KBM-7 (cell line): Measurements from ENCODE around the gene METTL5.
A peak's percentile ranks its signal among the peaks of the same experiment; 100 is the strongest.
"Not testable (repeated sequence)": the region's sequence is repeated elsewhere in the genome, so short reads cannot be mapped to it uniquely, and the experiment has no call there.

Experiments
- DNase-seq: peaks from one replicate; pipeline ENCODE4 v3.0.0-alpha.2; 2015
- in situ Hi-C: fragments of 300-500 bp; cut with MboI; formaldehyde crosslinking; loops from 2 replicates; pipeline ENCODE4 v1.14.3; 2020; ENCODE audit warnings: low sequenced_read_pairs, low pct_unique_long_range_greater_than_20kb, mixed read lengths

METTL5 gene

DNA sequence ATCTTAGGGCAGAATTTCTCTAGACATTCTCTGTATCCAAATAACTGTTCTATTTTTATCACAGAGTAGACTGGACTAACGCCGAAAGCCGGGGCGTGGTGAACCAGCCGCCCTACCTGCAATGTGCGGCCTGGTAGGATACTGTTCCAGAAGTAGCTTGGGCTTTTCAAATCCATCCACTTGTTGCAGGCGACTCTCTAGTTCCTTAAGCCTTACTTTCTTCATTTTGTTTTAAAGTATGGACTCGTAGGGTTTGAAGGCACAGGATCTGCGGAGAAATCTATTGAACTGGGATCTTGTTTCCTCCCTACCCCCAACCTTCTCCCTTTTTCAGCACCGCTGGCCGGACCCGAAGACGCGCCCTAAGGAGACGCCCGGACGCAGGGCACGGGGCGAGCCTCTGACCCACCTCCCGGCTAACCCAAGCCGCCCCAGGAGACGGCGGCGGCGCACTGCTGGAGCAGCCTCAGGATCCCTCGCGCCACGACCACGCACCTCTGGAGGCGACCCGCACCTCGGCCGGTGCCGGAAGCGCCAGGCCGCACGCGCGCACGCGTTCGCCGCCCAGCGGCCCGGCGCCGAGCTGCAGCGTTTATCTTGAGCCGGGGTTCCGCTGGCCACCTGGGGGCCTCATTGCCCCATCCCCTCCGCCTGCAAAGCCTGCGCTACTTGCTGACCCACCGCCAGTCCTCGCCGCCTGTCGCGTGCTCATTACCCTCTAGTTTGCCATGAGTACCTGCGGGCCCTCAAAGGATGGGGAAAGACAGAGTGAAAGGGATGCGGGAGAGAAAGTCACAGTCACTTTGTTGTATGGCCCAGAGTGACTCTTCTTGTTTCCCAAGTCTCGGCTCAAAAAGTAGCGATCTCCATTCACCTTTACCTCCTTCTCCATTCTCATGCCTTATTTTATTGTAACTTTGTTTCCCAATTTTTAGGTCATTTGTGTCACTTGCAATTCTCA, at the start of gene METTL5:
METTL5 (minus strand) TSS at position 533 of the 961 bp plus-strand sequence; CDS start at position 225, 308 bp downstream.
- peak; percentile 89 for DNase-seq
- in situ Hi-C loops = no loop called here

DNA sequence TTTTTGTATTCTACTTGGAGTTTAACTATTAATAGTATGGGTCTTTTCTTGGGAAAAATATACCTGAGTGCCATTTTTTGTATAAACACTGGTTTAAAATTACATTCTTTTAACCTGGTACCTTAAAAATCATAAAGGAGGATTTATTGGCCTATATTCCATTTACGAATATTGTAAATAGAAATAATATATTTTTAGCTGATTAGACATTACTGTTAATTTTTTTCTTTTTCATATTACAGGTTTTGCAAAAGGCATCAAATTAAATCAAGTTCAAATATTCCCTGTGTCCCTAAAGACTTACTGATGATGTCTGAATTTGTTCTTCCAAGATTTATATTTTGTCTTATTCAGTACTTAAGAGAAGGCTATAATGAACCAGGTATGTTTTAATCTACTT, 47.3 kb upstream of the METTL5 start:
- no peak for DNase-seq
- in situ Hi-C loops = no loop called here

DNA sequence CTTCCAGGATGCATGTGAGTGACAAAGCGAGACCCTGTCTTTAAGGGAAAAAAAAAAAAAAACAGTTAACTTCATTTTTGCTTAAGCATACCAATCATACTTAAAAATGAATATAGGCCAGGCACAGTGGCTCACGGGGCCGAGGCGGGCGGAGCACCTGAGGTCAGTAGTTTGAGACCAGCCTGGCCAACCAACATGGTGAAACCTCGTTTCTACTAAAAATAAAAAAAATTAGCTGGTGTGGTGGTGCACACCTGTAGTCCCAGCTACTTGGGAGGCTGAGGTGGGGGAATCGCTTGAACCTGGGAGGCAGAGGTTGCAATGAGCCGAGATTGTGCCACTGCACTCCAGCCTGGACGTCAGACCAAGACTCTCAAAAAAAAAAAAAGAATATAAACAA, 46.7 kb upstream of the METTL5 start:
- in situ Hi-C loops, DNase-seq: not testable (repeated sequence)

DNA sequence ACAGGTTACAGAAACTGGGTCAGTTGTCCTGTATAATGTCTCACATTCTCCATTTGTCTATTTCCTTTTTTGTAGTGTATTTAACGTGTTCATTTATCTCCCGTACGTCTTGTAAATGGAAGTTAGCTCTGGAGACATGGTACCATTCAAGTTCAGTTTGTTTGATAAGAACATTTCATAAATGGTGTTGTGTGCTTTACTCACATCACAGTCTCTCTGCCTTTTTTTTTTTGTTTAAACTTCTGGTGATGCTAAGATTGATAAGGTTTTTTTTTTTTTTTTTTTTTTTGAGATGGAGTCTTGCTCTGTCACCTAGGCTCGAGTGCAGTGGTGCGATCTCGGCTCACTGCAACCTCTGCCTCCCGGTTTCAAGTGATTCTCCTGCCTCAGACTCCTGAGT, 44.2 kb upstream of the METTL5 start:
- in situ Hi-C loops = no loop called here
- no peak for DNase-seq

DNA sequence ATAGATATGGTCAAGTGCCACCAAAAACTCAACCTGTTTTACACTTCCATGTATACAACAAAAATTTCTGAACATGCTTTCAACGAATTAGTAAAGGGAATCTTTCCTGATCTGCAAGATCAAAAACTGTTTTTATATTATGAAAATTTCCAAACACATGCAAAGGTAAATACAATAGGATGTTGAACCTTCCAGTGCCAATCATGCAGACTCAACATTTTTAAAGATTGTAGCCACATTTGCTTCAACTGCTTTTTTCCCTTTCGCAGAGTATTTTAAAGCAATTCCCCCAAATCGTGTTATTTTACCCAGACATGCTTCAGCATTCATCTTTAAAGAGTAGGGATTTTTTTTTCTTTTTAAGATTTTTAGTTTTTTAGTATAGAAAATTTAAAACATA, 42.9 kb upstream of the METTL5 start:
- in situ Hi-C loops = no loop called here
- DNase-seq = no peak

DNA sequence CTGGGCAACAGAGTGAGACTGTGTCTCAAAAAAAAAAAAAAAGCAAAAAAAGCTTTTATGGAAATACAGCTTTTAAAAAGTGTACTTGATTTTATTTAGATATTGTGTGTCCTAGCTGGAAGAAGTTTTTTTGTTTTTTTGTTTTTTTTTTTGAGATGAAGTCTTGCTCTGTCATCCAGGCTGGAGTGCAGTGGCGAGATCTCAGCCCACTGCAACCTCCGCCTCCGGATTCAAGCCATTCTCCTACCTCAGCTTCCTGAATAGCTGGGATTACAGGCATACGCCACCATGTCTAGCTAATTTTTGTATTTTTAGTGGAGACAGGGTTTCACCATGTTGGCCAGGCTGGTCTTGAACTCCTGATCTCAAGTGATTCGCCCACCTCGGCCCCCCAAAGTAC, 41.5 kb upstream of the METTL5 start:
- DNase-seq, in situ Hi-C loops: not testable (repeated sequence)

DNA sequence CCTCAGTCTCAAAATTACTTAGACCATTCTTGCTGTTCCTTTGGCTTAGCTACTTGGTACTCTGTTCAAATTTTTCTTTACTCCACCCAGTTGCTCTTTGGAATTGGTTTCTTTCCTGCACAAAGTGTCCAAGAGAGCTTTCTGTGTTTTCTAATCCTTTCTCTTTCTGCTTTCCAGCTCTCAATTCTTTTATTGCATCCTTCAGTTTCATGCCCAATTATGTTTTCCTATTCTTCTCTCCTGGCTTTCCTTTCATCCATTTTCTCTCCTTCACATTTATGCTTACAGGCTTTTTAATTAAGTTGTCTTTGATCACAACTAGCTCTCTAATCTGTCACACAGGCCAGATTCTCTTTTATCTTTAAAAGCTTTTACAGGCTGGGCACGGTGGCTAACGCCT, 40.8 kb upstream of the METTL5 start:
- no peak for DNase-seq
- in situ Hi-C loops = no loop called here

DNA sequence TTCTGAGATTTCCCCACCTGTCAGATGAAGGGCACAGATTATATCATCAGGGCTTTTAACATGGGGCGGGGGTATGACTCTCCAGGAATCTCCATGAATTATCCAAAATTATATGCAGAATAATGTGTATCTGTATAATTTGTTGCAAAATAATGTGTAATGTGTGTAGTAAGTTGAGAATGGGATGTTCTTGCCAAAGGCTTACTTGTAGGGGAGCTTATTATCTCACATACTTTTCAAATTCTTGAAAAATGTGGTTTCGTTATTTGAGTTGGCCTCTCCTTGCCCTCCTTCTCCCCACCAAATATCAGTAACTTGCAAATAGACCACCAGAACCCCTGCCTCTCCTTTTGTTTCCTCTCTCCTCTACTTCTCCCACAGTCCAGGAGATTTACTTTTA, 38.1 kb upstream of the METTL5 start:
- in situ Hi-C loops = no loop called here
- DNase-seq = no peak

DNA sequence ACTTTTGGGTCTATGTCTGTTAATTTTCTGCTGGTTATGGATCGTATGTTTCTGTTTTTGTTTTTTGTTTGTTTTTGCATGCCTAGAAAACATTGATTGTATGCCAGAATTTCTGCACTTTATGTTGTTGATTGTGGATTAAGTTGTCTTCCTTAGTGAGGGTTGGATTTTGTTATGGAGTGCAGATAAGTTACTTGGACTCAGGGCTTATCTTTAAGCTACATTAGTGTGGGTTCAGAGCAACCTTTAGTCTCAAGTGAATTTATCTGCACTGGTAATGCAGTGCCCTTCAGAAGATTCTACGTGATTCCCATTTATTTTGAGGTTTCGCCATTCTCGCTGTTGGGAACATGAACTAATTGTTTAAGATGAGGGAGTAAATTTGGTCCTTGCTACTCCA, 35.4 kb upstream of the METTL5 start:
- DNase-seq = no peak
- in situ Hi-C loops = no loop called here

DNA sequence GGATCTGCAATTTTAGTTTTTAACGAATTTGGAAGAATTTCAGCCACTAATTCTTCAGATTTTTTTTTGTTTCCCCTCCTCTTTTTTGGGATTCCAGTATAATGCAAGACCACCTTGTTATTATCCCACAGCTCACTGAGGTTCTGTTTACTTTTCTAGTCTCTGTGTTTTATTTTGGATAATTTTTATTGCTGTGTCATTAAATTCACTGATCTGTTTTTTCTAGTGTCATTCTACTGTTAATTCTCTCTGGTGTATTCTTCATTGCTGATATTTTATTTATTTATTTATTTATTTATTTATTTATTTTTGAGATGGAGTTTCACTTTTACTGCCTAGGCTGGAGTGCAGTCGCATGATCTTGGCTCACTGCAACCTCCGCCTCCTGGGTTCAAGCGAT, 34.7 kb upstream of the METTL5 start:
- no peak for DNase-seq
- in situ Hi-C loops = no loop called here

DNA sequence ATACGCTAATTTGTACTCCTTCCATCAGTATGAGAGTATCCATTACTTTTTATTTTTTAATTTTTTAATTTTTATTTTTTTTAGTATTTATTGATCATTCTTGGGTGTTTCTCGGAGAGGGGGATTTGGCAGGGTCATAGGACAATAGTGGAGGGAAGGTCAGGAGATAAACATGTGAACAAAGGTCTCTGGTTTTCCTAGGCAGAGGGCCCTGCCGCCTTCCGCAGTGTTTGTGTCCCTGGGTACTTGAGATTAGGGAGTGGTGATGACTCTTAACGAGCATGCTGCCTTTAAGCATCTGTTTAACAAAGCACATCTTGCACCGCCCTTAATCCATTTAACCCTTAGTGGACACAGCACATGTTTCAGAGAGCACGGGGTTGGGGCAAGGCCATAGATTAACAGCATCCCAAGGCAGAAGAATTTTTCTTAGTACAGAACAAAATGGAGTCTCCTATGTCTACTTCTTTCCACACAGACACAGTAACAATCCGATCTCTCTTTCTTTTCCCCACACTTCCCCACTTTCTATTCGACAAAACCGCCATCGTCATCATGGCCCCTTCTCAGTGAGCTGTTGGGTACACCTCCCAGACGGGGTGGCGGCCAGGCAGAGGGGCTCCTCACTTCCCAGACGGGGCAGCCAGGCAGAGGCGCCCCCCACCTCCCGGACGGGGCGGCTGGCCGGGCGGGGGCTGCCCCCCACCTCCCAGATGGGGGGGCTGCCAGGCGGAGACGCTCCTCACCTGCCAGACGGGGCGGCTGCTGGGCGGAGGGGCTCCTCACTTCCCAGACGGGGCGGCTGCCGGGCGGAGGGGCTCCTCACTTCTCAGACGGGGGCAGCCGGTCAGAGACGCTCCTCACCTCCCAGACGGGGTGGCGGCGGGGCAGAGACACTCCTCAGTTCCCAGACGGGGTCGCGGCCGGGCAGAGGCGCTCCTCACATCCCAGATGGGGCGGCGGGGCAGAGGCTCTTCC, 30.9 kb upstream of the METTL5 start:
- DNase-seq, in situ Hi-C loops: not testable (repeated sequence)

DNA sequence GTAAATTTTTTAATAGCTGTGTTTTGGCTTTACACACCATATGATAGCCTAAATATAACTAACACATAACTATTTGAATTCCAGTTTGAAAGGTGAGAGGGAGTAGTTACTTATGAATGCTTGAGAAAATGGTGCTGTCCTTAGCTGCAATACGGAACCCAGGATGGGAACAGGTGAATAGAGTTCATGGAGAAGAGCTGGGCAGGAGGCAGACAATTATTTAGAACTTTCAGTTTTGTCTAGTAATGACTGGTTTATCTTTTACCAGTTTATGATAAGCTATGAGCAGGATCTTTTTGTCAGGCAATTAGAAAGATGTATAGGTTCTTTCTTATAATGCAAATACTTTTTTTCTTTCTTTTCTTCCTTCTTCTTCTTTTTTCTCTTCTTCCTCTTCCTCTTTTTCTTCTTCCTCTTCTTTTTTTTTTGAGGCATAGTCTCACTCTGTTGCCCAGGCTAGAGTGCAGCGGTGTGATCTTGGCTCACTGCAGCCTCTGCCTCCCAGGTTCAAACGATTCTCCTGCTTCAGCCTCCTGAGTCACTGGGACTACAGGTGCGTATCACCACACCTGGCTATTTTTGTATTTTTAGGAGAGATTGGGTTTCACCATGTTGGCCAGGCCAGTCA, 28.4 kb upstream of the METTL5 start:
- in situ Hi-C loops = no loop called here
- DNase-seq = peak; percentile 41

DNA sequence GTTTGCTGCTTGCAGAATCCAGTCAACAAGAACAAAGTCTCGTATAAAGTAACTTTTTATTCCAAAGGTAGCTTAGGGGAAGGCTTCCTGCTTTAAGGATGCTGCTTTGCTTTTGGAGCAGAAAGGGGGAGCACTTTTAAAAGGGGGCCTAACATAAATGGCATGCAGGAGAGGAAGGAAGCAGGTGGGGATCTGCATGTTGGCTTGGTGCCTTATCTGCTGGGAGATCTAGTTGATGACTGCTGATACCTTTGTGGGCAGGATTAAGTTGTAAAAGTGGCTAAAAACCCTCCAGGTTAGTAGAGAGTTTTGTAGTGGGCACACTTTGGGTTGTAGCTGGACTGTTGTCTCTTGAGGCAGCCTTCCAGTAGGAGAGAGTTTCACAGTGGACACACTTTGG, 25.0 kb upstream of the METTL5 start:
- in situ Hi-C loops = no loop called here
- DNase-seq = peak; percentile 47

DNA sequence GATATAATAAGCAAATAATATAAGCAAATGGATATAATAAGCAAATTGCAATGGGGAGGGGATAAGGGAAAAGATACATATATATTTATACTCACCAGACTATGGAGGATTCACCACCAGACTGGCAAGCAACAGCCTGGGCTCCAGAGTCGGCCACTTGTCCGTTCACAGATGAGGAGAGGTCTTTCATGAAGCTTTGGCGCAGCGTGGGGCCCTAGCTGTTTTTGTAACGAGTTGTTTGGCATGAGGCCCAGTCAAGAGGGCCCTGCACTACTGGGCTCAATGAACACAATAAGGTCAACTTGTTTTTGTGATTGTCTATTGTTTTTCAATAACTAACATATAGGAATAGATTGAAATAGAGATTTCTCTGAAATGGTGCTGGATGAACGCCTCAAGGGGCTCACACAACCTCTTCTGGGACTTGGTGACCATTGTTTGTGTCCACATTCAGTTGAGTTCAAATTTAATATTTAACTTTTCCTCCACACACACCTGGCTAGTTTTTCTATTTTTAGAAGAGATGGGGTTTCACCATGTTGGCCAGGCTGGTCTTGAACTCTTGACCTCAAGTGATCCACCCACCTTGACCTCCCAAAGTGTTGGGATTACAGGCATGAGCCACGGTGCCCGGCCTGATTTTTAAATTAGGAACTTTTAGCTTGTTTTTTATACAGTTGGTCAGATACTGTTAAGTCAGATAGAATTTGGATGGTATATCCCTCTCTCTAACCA, 24.4 kb upstream of the METTL5 start:
- in situ Hi-C loops, DNase-seq: not testable (repeated sequence)

DNA sequence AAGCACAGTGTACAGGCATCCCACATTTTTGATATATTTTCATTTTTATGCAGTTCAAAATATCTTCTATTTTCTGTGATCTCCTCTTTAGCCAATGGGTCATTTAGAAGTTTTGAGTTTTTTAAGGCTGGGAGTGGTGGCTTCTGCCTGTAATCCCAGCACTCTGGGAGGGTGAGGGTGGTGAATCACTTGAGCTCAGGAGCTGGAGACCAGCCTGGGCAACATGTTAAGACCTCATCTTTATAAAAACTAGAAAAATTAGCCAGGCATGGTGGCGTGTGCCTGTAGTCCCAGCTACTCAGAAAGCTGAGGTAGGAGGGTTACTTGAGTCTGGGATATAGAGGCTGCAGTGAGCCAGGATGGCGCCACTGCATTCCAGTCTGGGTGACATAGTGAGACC, 20.3 kb upstream of the METTL5 start:
- no peak for DNase-seq

DNA sequence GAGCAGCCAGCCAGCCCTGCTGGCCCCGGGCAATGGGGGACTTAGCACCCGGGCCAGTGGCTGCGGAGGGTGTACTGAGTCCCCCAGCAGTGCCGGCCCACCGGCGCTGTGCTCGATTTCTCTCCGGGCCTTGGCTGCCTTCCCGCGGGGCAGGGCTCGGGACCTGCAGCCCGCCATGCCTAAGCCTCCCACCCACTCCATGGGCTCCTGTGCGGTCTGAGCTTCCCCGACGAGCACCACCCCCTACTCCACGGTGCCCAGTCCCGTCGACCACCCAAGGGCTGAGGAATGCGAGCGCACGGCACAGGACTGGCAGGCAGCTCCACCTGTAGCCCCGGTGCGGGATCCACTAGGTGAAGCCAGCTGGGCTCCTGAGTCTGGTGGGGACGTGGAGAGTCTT, 16.9 kb upstream of the METTL5 start:
- DNase-seq, in situ Hi-C loops: not testable (repeated sequence)

More for the DNA sequence above, 20.3 kb upstream of the METTL5 start:
- in situ Hi-C loops = no loop called here

DNA sequence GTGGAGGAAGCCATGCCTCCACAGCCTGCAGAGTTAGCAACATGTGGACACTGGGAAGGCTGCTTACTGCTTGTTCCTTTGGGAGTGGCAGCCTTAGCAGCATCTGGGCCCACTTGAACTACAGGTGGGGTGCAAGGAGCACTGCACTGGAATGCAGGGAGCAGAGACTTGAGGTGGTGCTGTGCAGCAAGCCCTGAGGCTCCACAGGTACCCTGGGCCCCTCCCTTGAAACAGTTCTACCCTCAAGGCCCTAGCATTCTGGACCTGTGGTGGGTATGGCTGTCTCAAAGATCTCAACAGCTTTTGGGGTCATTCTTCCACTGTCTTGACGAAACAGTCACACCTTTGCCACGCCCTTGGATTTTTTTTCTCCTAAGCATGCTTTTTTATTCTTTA, 16.0 kb upstream of the METTL5 start:
- DNase-seq = no peak
- in situ Hi-C loops = no loop called here

DNA sequence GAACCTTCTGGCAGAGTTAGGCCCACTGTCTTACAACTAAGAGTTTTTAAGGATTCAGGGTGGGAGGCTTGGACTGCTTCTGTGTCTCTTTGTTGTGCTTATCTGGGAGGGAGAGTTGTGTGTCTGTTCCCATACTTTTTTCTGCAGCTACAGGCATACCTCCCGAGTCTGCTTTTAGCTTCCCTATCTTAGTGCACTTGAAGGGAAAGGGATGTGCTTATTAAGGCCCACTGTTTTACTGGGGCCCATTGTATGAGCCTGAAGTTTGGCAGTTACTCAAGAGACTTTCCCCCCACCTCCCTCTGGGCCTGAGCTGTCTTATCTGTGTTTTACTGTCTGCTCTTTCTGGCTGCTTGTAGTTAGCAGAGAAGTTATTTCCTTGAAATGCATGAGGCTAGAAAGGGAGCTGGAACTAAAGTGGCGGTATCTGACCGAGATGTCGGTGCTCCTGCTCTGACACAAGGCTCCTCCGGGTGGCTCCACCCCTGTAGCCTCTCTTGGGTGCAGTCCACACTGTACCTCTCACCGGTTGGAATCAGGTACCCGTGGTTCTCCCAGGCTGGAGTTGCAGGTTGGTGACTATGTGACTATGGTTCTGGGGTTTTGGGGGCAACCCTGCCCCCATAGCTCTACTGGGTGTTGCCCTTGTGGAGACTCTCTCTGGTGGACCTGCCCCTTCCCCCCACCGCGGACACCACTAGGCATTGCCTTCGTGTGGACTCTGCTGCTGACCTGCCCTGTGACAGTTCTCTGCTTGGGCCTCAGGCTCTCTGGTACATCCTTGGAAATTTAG, 15.4 kb upstream of the METTL5 start:
- in situ Hi-C loops = no loop called here
- no peak for DNase-seq
